ENCODE measurements around the gene ATG13. TPM values are rescaled to one million over a fixed set of nuclear protein-coding genes. Genes with fewer than 3 reads are reported as not detected.

The ATG13 gene
- total and polyA plus RNA-seq, 2 experiments from 2014 or later: 32.9 to 71.1 TPM

- Histone ChIP-seq H3K4me3 (no peak overlapping the region), H3F3A (replicated peaks; ENCODE audit: low read depth) (0 out of 2 replicates have a peak, but pooled peaks cover 5% of the 10 kb centered on the region), H2AFZ (no peak overlapping the region), H3K27me3 (ENCODE audit: insufficient read depth) (no peaks in the 10 kb centered on the region), H3K4me1 (ENCODE audit: insufficient read depth) (no peaks in the 10 kb centered on the region), H3K27ac (ENCODE audit: low read depth) (no peak overlapping the region), H3K36me3 (ENCODE audit: insufficient read depth) (no peaks in the 10 kb centered on the region), H3K4me2 (no peak overlapping the region), H4K20me1 (replicated peaks; ENCODE audit: insufficient read depth) (no peaks in the 10 kb centered on the region; the same call in 1 of the 2 replicates), H3K79me2 (replicated peaks; ENCODE audit: insufficient read depth) (no peaks in the 10 kb centered on the region), H3K9me2 (ENCODE audit: insufficient read depth) (no peaks in the 10 kb centered on the region)
- Mint-ChIP-seq H3K27me3 (ENCODE audit: insufficient read depth, low read depth, poor library complexity) (peaks cover 7% of the 10 kb centered on the region), H3K4me3 (no peak overlapping the region), H3K36me3 (ENCODE audit: low read depth) (no peaks in the 10 kb centered on the region), H3K9me3 (no peaks in the 10 kb centered on the region; the same call in 2 of the 3 replicates), H3K4me1 (no peaks in the 10 kb centered on the region), H3K27ac (no peak overlapping the region)
- no peak for TF ChIP-seq EZH2 (IDR thresholded peaks at IDR 0.05; ENCODE audit: low read depth, unreplicated experiment)
- no peak for TF ChIP-seq NANOG (IDR thresholded peaks at IDR 0.05; ENCODE audit: borderline replicate concordance)
- no peak for TF ChIP-seq POLR2AphosphoS5 (IDR thresholded peaks at IDR 0.05; ENCODE audit: low read depth)
- TF ChIP-seq EZH2phosphoT487 (IDR thresholded peaks at IDR 0.05; ENCODE audit: unreplicated experiment): no peak
- TF ChIP-seq ZNF462 (CRISPR knock-in tag; IDR thresholded peaks at IDR 0.05): no peak
- no peak for TF ChIP-seq ZNF331 (CRISPR knock-in tag; IDR thresholded peaks at IDR 0.05; ENCODE audit: low read depth)
- no peak for TF ChIP-seq ETS1 (IDR thresholded peaks at IDR 0.05)
- no peak for TF ChIP-seq STAT1 (IDR thresholded peaks at IDR 0.05; ENCODE audit: unreplicated experiment)
- no peak for TF ChIP-seq JUNB (IDR thresholded peaks at IDR 0.05; ENCODE audit: unreplicated experiment)
- no peak for TF ChIP-seq ZNF114 (CRISPR knock-in tag; IDR thresholded peaks at IDR 0.05)
- TF ChIP-seq REST (IDR thresholded peaks at IDR 0.05; ENCODE audit: unreplicated experiment): no peak
- TF ChIP-seq, protein P1, sequence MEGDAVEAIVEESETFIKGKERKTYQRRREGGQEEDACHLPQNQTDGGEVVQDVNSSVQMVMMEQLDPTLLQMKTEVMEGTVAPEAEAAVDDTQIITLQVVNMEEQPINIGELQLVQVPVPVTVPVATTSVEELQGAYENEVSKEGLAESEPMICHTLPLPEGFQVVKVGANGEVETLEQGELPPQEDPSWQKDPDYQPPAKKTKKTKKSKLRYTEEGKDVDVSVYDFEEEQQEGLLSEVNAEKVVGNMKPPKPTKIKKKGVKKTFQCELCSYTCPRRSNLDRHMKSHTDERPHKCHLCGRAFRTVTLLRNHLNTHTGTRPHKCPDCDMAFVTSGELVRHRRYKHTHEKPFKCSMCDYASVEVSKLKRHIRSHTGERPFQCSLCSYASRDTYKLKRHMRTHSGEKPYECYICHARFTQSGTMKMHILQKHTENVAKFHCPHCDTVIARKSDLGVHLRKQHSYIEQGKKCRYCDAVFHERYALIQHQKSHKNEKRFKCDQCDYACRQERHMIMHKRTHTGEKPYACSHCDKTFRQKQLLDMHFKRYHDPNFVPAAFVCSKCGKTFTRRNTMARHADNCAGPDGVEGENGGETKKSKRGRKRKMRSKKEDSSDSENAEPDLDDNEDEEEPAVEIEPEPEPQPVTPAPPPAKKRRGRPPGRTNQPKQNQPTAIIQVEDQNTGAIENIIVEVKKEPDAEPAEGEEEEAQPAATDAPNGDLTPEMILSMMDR (conservative IDR thresholded peaks at IDR 0.05; ENCODE audit: low read depth in 2 of 2): no peak
- no peak for TF ChIP-seq CREB1 (CRISPR knock-in tag; IDR thresholded peaks at IDR 0.05; ENCODE audit: low read depth)
- DNase-seq (ENCODE audit: low spot score) (no peak), ATAC-seq (no peak)
These were observed 16.2 kb upstream of the ATG13 start for GRCh38 chr11:46601129-46601528.
